ENCODE data around the gene GRM4.

Gene GRM4

GRCh38 chr6:33990061-33990541 lies 155.8 kb downstream of the GRM4 start:
- no peak for DNase-seq

GRCh38 chr6:33989016-33989854 lies 156.7 kb downstream of the GRM4 start:
- DNase-seq, result no peak

GRCh38 chr6:33988121-33989015 lies 157.5 kb downstream of the GRM4 start:
- no peak for DNase-seq

- DNase-seq, result no peak
Observed at GRCh38 chr6:33987531-33988021, 158.3 kb downstream of the GRM4 start.

GRCh38 chr6:33985947-33986346 lies 159.9 kb downstream of the GRM4 start:
- no peak for DNase-seq

- DNase-seq, result no peak
Observed at GRCh38 chr6:33985313-33985751, 160.6 kb downstream of the GRM4 start.

- no peak for DNase-seq
Observed at GRCh38 chr6:33984466-33985312, 161.2 kb downstream of the GRM4 start.

GRCh38 chr6:33983721-33984465 lies 162.0 kb downstream of the GRM4 start:
- DNase-seq, result no peak

GRCh38 chr6:33983109-33983716 lies 162.7 kb downstream of the GRM4 start:
- peak; percentile 4 for DNase-seq

GRCh38 chr6:33981861-33982260 lies 164.0 kb downstream of the GRM4 start:
- no peak for DNase-seq

- DNase-seq, result no peak
Observed at GRCh38 chr6:33981421-33981820, 164.5 kb downstream of the GRM4 start.

GRCh38 chr6:33980176-33981175 lies 165.4 kb downstream of the GRM4 start:
- DNase-seq, result no peak

GRCh38 chr6:33979750-33980149 lies 166.1 kb downstream of the GRM4 start:
- no peak for DNase-seq

GRCh38 chr6:33978412-33979150 lies 167.3 kb downstream of the GRM4 start:
- DNase-seq, result no peak

GRCh38 chr6:33977606-33978411 lies 168.1 kb downstream of the GRM4 start:
- DNase-seq, result no peak

GRCh38 chr6:33976437-33977360 lies 169.2 kb downstream of the GRM4 start:
- DNase-seq, result no peak

All from hematopoietic multipotent progenitor cell treated with erythropoietin and hydrocortisone succinate and interleukin-3 and kit ligand, for 8 days (in vitro differentiated cells).